ENCODE data around the gene RAMP2.
"Not testable (repeated sequence)": the region's sequence is repeated elsewhere in the genome, so short reads cannot be mapped to it uniquely, and the experiment has no call there.

- not testable (repeated sequence) for TF ChIP-seq CTCF, POLR2A (IDR thresholded peaks at IDR 0.05)
Observed at GRCh38 chr17:42768006-42768405, 7.0 kb downstream of the RAMP2 start.

Measured in esophagus squamous epithelium (tissue), 4 donors.